Trophoblast cell (in vitro differentiated cells and primary cell): ENCODE results near the gene MAPK1.
"Not testable (repeated sequence)": the region's sequence is repeated elsewhere in the genome, so short reads cannot be mapped to it uniquely, and the experiment has no call there.

ENCODE experiments used
- DNase-seq, 2 donors: peaks; one replicate each; pipeline ENCODE4 v3.0.0-alpha.2; 2016
- H2AFZ ChIP-seq: 2 replicates; pipeline ENCODE4 v1.6.1; 2013; ENCODE audit warnings: low read length, moderate library complexity, mild to moderate bottlenecking; ENCODE audit not compliant: insufficient read depth, poor library complexity
- H2AK5ac ChIP-seq: 2 replicates; pipeline ENCODE4 v1.6.1; 2013; ENCODE audit warnings: mild to moderate bottlenecking, low read length
- H2BK120ac ChIP-seq: 2 replicates; pipeline ENCODE4 v1.6.1; 2013; ENCODE audit warnings: low read length, mild to moderate bottlenecking, moderate library complexity; ENCODE audit not compliant: insufficient read depth, poor library complexity
- H2BK12ac ChIP-seq: 2 replicates; pipeline ENCODE4 v1.6.1; 2013; ENCODE audit warnings: mild to moderate bottlenecking, low read length, moderate library complexity
- H2BK5ac ChIP-seq: 2 replicates; pipeline ENCODE4 v1.6.1; 2013; ENCODE audit warnings: low read length, low read depth, moderate library complexity, mild to moderate bottlenecking; ENCODE audit not compliant: poor library complexity
- H3K14ac ChIP-seq: 2 replicates; pipeline ENCODE4 v1.6.1; 2013; ENCODE audit warnings: mild to moderate bottlenecking, low read length
- H3K18ac ChIP-seq: 2 replicates; pipeline ENCODE4 v1.6.1; 2013; ENCODE audit warnings: mild to moderate bottlenecking, low read length
- H3K23ac ChIP-seq: 2 replicates; pipeline ENCODE4 v1.6.1; 2013; ENCODE audit warnings: low read length
- H3K27ac ChIP-seq: 2 replicates; pipeline ENCODE4 v1.5.1; 2013; ENCODE audit warnings: low read depth, mild to moderate bottlenecking, inconsistent platforms, low read length, moderate library complexity
- H3K27me3 ChIP-seq: 2 replicates; pipeline ENCODE4 v1.6.1; 2013; ENCODE audit warnings: inconsistent platforms, mild to moderate bottlenecking, low read length, moderate library complexity; ENCODE audit not compliant: insufficient read depth
- H3K36me3 ChIP-seq, 2 experiments: 1 replicate in 1 of 2; 2 replicates in 1 of 2; pipeline ENCODE4 v1.6.1; 2013; ENCODE audit warnings: low read length in 2 of 2, mild to moderate bottlenecking in 2 of 2, moderate library complexity in 1 of 2; ENCODE audit not compliant: insufficient read depth in 2 of 2, control insufficient read depth in 1 of 2
- H3K4ac ChIP-seq: 2 replicates; pipeline ENCODE4 v1.6.1; 2013; ENCODE audit warnings: low read depth, mild to moderate bottlenecking, low read length, moderate library complexity
- H3K4me1 ChIP-seq, 2 experiments: 1 replicate in 1 of 2; 2 replicates in 1 of 2; pipeline ENCODE4 v1.6.1; 2013; ENCODE audit warnings: low read length in 2 of 2, mild to moderate bottlenecking in 2 of 2, moderate library complexity in 1 of 2; ENCODE audit not compliant: insufficient read depth in 2 of 2, control insufficient read depth in 1 of 2
- H3K4me2 ChIP-seq: 2 replicates; pipeline ENCODE4 v1.6.1; 2013; ENCODE audit warnings: inconsistent platforms, mild to moderate bottlenecking, low read length, moderate library complexity
- H3K4me3 ChIP-seq: 2 replicates; pipeline ENCODE4 v1.5.1; 2013; ENCODE audit warnings: mild to moderate bottlenecking, low read depth, low read length, inconsistent platforms
- H3K79me1 ChIP-seq: one replicate; pipeline ENCODE4 v1.6.1; 2013; ENCODE audit warnings: low read length
- H3K79me2 ChIP-seq: 2 replicates; pipeline ENCODE4 v1.6.1; 2013; ENCODE audit warnings: low read length, mild to moderate bottlenecking; ENCODE audit not compliant: control insufficient read depth, insufficient read depth, poor library complexity
- H3K9ac ChIP-seq: 2 replicates; pipeline ENCODE4 v1.6.1; 2013; ENCODE audit warnings: mild to moderate bottlenecking, low read length
- H3K9me3 ChIP-seq: 2 replicates; pipeline ENCODE4 v1.6.1; 2013; ENCODE audit warnings: low read depth, mild to moderate bottlenecking, control low read depth, inconsistent platforms, low read length; ENCODE audit not compliant: insufficient read depth
- H4K12ac ChIP-seq: 2 replicates; pipeline ENCODE4 v1.6.1; 2013; ENCODE audit warnings: low read depth, mild to moderate bottlenecking, low read length, moderate library complexity
- H4K8ac ChIP-seq: 2 replicates; pipeline ENCODE4 v1.6.1; 2013; ENCODE audit warnings: low read depth, mild to moderate bottlenecking, low read length, moderate library complexity
- H4K91ac ChIP-seq: one replicate; pipeline ENCODE4 v1.6.1; 2013; ENCODE audit warnings: low read depth, mild to moderate bottlenecking, low read length, moderate library complexity
- WGBS: extraction: QIAGEN DNeasy Blood & Tissue Kit; methylation state at CpG from one replicate; pipeline ENCODE4 v1.1.7; 2013; ENCODE audit warnings: missing lambda C conversion rate; ENCODE audit not compliant: insufficient read length, insufficient coverage; ENCODE audit errors: extremely low coverage; 5-methylcytosine and 5-hydroxymethylcytosine counted together

Gene MAPK1

GRCh38 chr22:21876486-21877176, 9.2 kb upstream of the MAPK1 start:
- DNase-seq, result peak in 1 of 2 donors; percentile 26
- WGBS, result no CpG with 5 or more reads among the region's 4 CpGs

GRCh38 chr22:21874953-21875352, 7.5 kb upstream of the MAPK1 start:
- not testable (repeated sequence) for H2BK5ac ChIP-seq, H3K79me2 ChIP-seq, H3K18ac ChIP-seq, H3K9ac ChIP-seq, H3K27me3 ChIP-seq, H2AFZ ChIP-seq, H3K4me2 ChIP-seq, H3K4me3 ChIP-seq, H4K91ac ChIP-seq, H2BK120ac ChIP-seq, H3K23ac ChIP-seq, H3K27ac ChIP-seq, H3K4me1 ChIP-seq, H2AK5ac ChIP-seq, H3K36me3 ChIP-seq, H2BK12ac ChIP-seq, H3K14ac ChIP-seq, H4K8ac ChIP-seq, H3K9me3 ChIP-seq, H3K4ac ChIP-seq, H4K12ac ChIP-seq, H3K79me1 ChIP-seq
- peak in 1 of 2 donors; percentile 33 for DNase-seq
- WGBS, result no CpG with 5 or more reads among the region's 4 CpGs

More at GRCh38 chr22:21876486-21877176, 9.2 kb upstream of the MAPK1 start:
- Histone ChIP-seq H3K9ac (no peak overlapping the region), H4K12ac (no peak overlapping the region), H3K23ac (no peak overlapping the region), H2AK5ac (no peak overlapping the region), H3K27ac (no peak overlapping the region), H3K4me3 (no peak overlapping the region), H4K91ac (no peak overlapping the region), H3K4me1 (no peaks in the 10 kb centered on the region), H3K36me3 (no peaks in the 10 kb centered on the region), H3K4ac (no peak overlapping the region), H3K9me3 (no peaks in the 10 kb centered on the region), H4K8ac (no peak overlapping the region), H3K79me1 (no peaks in the 10 kb centered on the region), H3K79me2 (no peaks in the 10 kb centered on the region), H3K18ac (no peak overlapping the region), H3K4me2 (no peak overlapping the region), H3K14ac (no peak overlapping the region), H2BK12ac (no peak overlapping the region), H2AFZ (no peak overlapping the region), H2BK120ac (no peak overlapping the region), H3K27me3 (no peaks in the 10 kb centered on the region), H2BK5ac (no peak overlapping the region)

GRCh38 chr22:21873619-21874018, 6.2 kb upstream of the MAPK1 start:
- DNase-seq, result peak; percentile 43 to 75
- no peak overlapping the region for H2BK120ac ChIP-seq
- H3K9me3 ChIP-seq, result no peaks in the 10 kb centered on the region
- H3K36me3 ChIP-seq, result no peaks in the 10 kb centered on the region
- H3K9ac ChIP-seq, result no peak overlapping the region
- no peaks in the 10 kb centered on the region for H3K27me3 ChIP-seq
- no peak overlapping the region for H3K14ac ChIP-seq
- H2AFZ ChIP-seq, result no peak overlapping the region
- no peak overlapping the region for H2BK12ac ChIP-seq
- no peak overlapping the region for H2AK5ac ChIP-seq
- H3K18ac ChIP-seq, result no peak overlapping the region
- no peak overlapping the region for H2BK5ac ChIP-seq
- H3K4ac ChIP-seq, result no peak overlapping the region
- no peak overlapping the region for H3K23ac ChIP-seq
- H3K79me1 ChIP-seq, result no peaks in the 10 kb centered on the region
- H3K27ac ChIP-seq, result no peak overlapping the region
- no peaks in the 10 kb centered on the region for H3K4me1 ChIP-seq
- H4K91ac ChIP-seq, result no peak overlapping the region
- H4K8ac ChIP-seq, result no peak overlapping the region
- H3K4me2 ChIP-seq, result no peak overlapping the region
- no peaks in the 10 kb centered on the region for H3K79me2 ChIP-seq
- WGBS, result no CpG with 5 or more reads among the region's 7 CpGs
- no peak overlapping the region for H4K12ac ChIP-seq
- H3K4me3 ChIP-seq, result no peak overlapping the region

GRCh38 chr22:21872741-21873140, 5.3 kb upstream of the MAPK1 start:
- not testable (repeated sequence) for H3K18ac ChIP-seq

More at GRCh38 chr22:21872741-21873140, 5.3 kb upstream of the MAPK1 start:
- not testable (repeated sequence) for DNase-seq, H2BK5ac ChIP-seq, H3K4me3 ChIP-seq, H4K12ac ChIP-seq, H4K91ac ChIP-seq, H3K36me3 ChIP-seq, H3K4me2 ChIP-seq, H3K14ac ChIP-seq, H2AFZ ChIP-seq, H3K27me3 ChIP-seq, H3K79me2 ChIP-seq, H3K9me3 ChIP-seq, H2AK5ac ChIP-seq, H2BK12ac ChIP-seq, H3K27ac ChIP-seq, H3K23ac ChIP-seq, H3K4ac ChIP-seq, H2BK120ac ChIP-seq, H3K4me1 ChIP-seq, H3K9ac ChIP-seq, H4K8ac ChIP-seq, H3K79me1 ChIP-seq
- WGBS, result no CpG with 5 or more reads among the region's 4 CpGs
